Sigmoid colon (tissue), 7 donors: Measurements from ENCODE around the gene PIK3C2G. TPM values are rescaled to one million over a fixed set of nuclear protein-coding genes. Genes with fewer than 3 reads are reported as not detected.

Experiments
- DNase-seq: peaks from one replicate; pipeline ENCODE4 v3.0.0-alpha.2; 2019
- H3K27ac ChIP-seq, 4 donors: fragments of 200-600 bp; sonication (generic); one replicate each; pipeline ENCODE4 v1.5.1; 2016 to 2019; ENCODE audit warnings: mild to moderate bottlenecking in 1 of 4
- H3K27me3 ChIP-seq, 3 donors: fragments of 200-600 bp; sonication (generic); one replicate each; pipeline ENCODE4 v1.5.1; 2019; ENCODE audit warnings: mild to moderate bottlenecking in 1 of 3
- H3K36me3 ChIP-seq, 4 donors: fragments of 200-600 bp; sonication (generic); one replicate each; pipeline ENCODE4 v1.5.1; 2016 to 2019
- H3K4me1 ChIP-seq, 4 donors: fragments of 200-600 bp; sonication (generic); one replicate each; pipeline ENCODE4 v1.5.1; 2017 to 2019
- H3K4me3 ChIP-seq, 4 donors: fragments of 200-600 bp; sonication (generic); one replicate each; pipeline ENCODE4 v1.5.1; 2017 to 2019; ENCODE audit warnings: mild to moderate bottlenecking in 2 of 4, moderate library complexity in 1 of 4
- H3K9me3 ChIP-seq, 4 donors: fragments of 200-600 bp in 3 of 4; sonication (generic) in 3 of 4; one replicate each; pipeline versions ENCODE4 v1.5.1 to v1.6.1; 2013 to 2019
- POLR2A ChIP-seq, 2 donors: fragments of 450-650 bp; IDR thresholded peaks; one replicate each; pipeline ENCODE4 v1.6.1; 2016; ENCODE audit warnings: antibody characterized with exemption in 2 of 2, mild to moderate bottlenecking in 2 of 2, moderate library complexity in 2 of 2
- POLR2AphosphoS5 ChIP-seq, 4 donors: sonication (generic); formaldehyde crosslinking; IDR thresholded peaks; one replicate each; pipeline ENCODE4 v1.6.1; 2017; ENCODE audit warnings: antibody characterized with exemption in 4 of 4
- intact Hi-C: fragments of 100-400 bp; cut with DNase I; formaldehyde crosslinking; loops from one replicate; pipeline ENCODE4 v1.15.1; 2023
- polyA plus RNA-seq, 3 donors: library from polyadenylated mRNA; stranded (reverse); fragments of 200-250 nt; gene quantifications; one replicate each; pipeline ENCODE4 v1.2.3, GENCODE V29; 2013
- total RNA-seq, 4 donors: library from RNA; depleted of rRNA; stranded (reverse); fragments of >200 nt; gene quantifications; one replicate each; pipeline ENCODE4 v1.1.0, GENCODE V29; 2016
- TF ChIP-seq, protein P1 (sequence below), 4 experiments: fragments of 450-650 bp in 3 of 4; fragments of 200-600 bp in 1 of 4; IDR thresholded peaks; one replicate each; pipeline ENCODE4 v1.5.1; 2016 to 2019; ENCODE audit warnings: antibody characterized with exemption in 4 of 4, mild to moderate bottlenecking in 3 of 4, moderate library complexity in 2 of 4
- donor health status: healthy with polysubstance abuse.
- donor health status: Bipolar disorder and iron deficiency.
- donor health status: healthy.

The PIK3C2G gene
- total and polyA plus RNA-seq, 7 donors: 0.07 to 1.7 (median 0.63) TPM; not detected in 1

DNA sequence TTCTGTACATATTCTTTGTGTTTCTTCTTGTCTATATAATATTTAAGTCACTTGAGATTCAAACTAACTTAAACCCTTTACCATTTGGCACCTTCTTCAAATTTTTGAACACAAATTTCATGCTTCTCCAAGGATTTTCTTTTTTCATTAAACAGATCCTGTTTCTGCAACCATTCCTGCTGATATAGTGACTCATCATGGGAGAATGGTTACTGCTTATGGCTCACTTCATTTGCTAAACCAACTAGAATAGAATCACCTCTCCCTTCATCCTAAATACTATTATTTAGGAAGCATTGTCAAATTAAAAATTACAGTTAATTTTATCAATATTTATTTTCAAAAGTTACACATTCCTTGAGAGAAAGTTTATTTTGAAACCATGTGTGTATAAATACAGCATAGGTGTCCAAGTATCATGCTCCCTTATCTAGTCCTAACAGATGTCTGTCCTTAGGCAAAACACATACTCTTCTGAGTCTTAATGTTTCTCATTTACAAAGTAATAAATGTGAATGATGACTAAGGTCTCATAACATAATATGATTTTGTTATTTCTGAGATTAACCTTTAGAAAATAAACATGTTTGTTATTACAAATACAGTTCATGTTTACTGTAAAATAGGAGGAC is 435.8 kb downstream of the PIK3C2G start:
- Histone ChIP-seq H3K27ac (no peak overlapping the region), H3K4me1 (no peaks in the 10 kb centered on the region), H3K36me3 (no peaks in the 10 kb centered on the region), H3K27me3 (no peaks in the 10 kb centered on the region), H3K4me3 (no peak overlapping the region), H3K9me3 (no peaks in the 10 kb centered on the region)
- TF ChIP-seq POLR2AphosphoS5 (IDR thresholded peaks at IDR 0.05): no peak
- TF ChIP-seq POLR2A (IDR thresholded peaks at IDR 0.05): no peak
- TF ChIP-seq, protein P1, sequence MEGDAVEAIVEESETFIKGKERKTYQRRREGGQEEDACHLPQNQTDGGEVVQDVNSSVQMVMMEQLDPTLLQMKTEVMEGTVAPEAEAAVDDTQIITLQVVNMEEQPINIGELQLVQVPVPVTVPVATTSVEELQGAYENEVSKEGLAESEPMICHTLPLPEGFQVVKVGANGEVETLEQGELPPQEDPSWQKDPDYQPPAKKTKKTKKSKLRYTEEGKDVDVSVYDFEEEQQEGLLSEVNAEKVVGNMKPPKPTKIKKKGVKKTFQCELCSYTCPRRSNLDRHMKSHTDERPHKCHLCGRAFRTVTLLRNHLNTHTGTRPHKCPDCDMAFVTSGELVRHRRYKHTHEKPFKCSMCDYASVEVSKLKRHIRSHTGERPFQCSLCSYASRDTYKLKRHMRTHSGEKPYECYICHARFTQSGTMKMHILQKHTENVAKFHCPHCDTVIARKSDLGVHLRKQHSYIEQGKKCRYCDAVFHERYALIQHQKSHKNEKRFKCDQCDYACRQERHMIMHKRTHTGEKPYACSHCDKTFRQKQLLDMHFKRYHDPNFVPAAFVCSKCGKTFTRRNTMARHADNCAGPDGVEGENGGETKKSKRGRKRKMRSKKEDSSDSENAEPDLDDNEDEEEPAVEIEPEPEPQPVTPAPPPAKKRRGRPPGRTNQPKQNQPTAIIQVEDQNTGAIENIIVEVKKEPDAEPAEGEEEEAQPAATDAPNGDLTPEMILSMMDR (IDR thresholded peaks at IDR 0.05): no peak
- no peak for DNase-seq
- intact Hi-C loops: no loop called here

Other genes with a start within 250 kb of the PIK3C2G start
- gene RERGL, start 171.3 kb upstream of the PIK3C2G start, total RNA-seq: 10 to 100 TPM in 1 of 4 donors, 1 to 10 TPM in 3; 2.5 to 14.6 (median 3.3) TPM
- 1 to 10 TPM in 1 of 3 donors, not detected in 2; 6.7 TPM for gene RERGL, start 171.3 kb upstream of the PIK3C2G start, polyA plus RNA-seq